K562 (cell line): ENCODE measurements around the gene RNF181. TPM values are rescaled to one million over a fixed set of nuclear protein-coding genes. Genes with fewer than 3 reads are reported as not detected.

Source experiments
- C11orf30 ChIP-seq: fragments of 450-650 bp; IDR thresholded peaks from 2 replicates; pipeline ENCODE4 v1.6.1; 2016; ENCODE audit warnings: low read depth, mild to moderate bottlenecking
- CC2D1A ChIP-seq: fragments of 450-650 bp; IDR thresholded peaks from 2 replicates; pipeline ENCODE4 v1.6.1; 2017; ENCODE audit warnings: mild to moderate bottlenecking
- EHMT2 ChIP-seq: fragments of 450-650 bp; IDR thresholded peaks from 2 replicates; pipeline ENCODE4 v1.6.1; 2018; ENCODE audit warnings: antibody characterized with exemption
- GABPB1 ChIP-seq: sonication (generic); formaldehyde crosslinking; IDR thresholded peaks from 2 replicates; pipeline ENCODE4 v1.8.0; 2022; ENCODE audit warnings: mild to moderate bottlenecking, missing genetic modification reagents
- GTF2F1 ChIP-seq: IDR thresholded peaks from 2 replicates; pipeline ENCODE4 v1.6.1; 2011; ENCODE audit warnings: low read depth, low read length, improper control_type of control experiment
- RAD21 ChIP-seq, 2 experiments: fragments of 250-450 bp in 1 of 2; fragments of 450-650 bp in 1 of 2; sonication (Bioruptor Pico) in 1 of 2; formaldehyde crosslinking in 1 of 2; IDR thresholded peaks in 1 of 2; conservative IDR thresholded peaks in 1 of 2; 2 replicates each; pipeline versions ENCODE4 v1.4.0 to v1.8.0; 2020 to 2022; ENCODE audit warnings: mild to moderate bottlenecking in 2 of 2, moderate library complexity in 1 of 2
- SMARCC2 ChIP-seq: fragments of 450-650 bp; IDR thresholded peaks from 2 replicates; pipeline ENCODE4 v1.6.1; 2017; ENCODE audit warnings: antibody characterized with exemption, moderate library complexity, mild to moderate bottlenecking, low read depth
- ZNF140 ChIP-seq: fragments of 250-450 bp; sonication (Bioruptor Pico); IDR thresholded peaks from 2 replicates; pipeline ENCODE4 v1.8.0; 2021; ENCODE audit warnings: moderate library complexity, mild to moderate bottlenecking, inconsistent platforms
- polyA plus RNA-seq, 8 experiments: library from polyadenylated mRNA; depleted of rRNA in 4 of 8; stranded (reverse) in 5 of 8; unstranded in 3 of 8; fragments of >200 nt; fragmentation: Nextera tagmentation in 2 of 8; fragmentation: Illumina TruSeq in 1 of 8; extraction: Ambion mirVana in 2 of 8; extraction: Trizol in 1 of 8; gene quantifications; 2 replicates each; pipeline versions ENCODE4 v1.2.1 to v1.2.3, GENCODE V29; 2011 to 2014; ENCODE audit warnings: inconsistent platforms in 1 of 8, missing spikeins in 1 of 8
- total RNA-seq, 7 experiments: library from RNA; depleted of rRNA in 6 of 7; stranded (reverse); fragments of >200 nt in 6 of 7; fragmentation: Illumina TruSeq in 2 of 7; extraction: Trizol in 2 of 7; gene quantifications; 2 replicates each; pipeline versions ENCODE4 v1.2.1 to v1.2.3, GENCODE V29; 2011 to 2021; ENCODE audit warnings: low replicate concordance in 1 of 7
- TF ChIP-seq, protein P1 (sequence below), 2 experiments: fragments of 450-650 bp in 1 of 2; sonication (generic) in 1 of 2; formaldehyde crosslinking in 1 of 2; IDR thresholded peaks; 2 replicates each; pipeline versions ENCODE4 v1.7.1 to v1.9.0; 2016 to 2022; ENCODE audit warnings: inconsistent platforms in 1 of 2, mild to moderate bottlenecking in 1 of 2, missing genetic modification reagents in 1 of 2
- TF ChIP-seq, protein P2 (sequence below): conservative IDR thresholded peaks from 2 replicates; pipeline ENCODE4 v1.6.1; 2011; ENCODE audit warnings: low read depth, mild to moderate bottlenecking, low read length; ENCODE audit not compliant: control insufficient read depth
- TF ChIP-seq, protein P3 (sequence below), 2 experiments: fragments of 450-650 bp; IDR thresholded peaks; 2 replicates each; pipeline ENCODE4 v1.6.1; 2018; ENCODE audit warnings: mild to moderate bottlenecking in 2 of 2, low read depth in 1 of 2; ENCODE audit not compliant: partially characterized antibody in 2 of 2

Gene RNF181
- total and polyA plus RNA-seq, 9 of the 15 experiments (the other 6 are each of a cell fraction or from before 2014, with no cell fraction given) = 139 to 492 (median 253) TPM

DNA sequence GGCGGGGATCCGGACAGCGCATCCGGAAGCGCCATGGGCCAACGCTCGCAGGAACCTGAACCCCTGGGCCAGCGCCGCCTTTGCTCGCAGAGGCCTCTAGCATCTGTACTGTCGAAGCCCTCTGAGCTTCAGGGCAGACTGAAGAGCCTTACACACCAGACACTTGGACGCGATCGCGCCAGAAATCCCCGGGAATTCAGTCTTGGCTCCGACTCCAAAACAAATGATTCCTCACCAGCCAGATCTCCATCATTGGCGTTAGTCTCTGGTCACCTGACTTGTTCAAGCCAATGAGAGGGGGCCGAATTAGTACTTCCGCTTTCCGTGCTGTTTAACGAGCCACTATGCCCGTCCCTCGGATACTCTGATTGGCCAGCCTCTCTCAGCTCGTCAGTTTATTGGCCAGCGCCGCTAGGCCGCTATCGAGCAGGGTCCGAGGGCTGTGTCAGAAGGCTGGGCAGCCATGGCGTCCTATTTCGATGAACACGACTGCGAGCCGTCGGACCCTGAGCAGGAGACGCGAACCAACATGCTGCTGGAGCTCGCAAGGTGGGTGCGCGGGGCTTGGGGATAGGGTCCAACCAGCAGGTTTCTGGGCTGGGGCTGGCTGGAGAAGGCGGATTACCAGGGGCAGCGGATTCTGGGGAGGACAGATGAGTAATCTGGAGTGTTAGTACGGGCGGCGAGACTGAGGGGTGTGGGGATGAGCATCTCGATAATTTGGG, at the start of gene RNF181 (continued):
- TF ChIP-seq, protein P1, sequence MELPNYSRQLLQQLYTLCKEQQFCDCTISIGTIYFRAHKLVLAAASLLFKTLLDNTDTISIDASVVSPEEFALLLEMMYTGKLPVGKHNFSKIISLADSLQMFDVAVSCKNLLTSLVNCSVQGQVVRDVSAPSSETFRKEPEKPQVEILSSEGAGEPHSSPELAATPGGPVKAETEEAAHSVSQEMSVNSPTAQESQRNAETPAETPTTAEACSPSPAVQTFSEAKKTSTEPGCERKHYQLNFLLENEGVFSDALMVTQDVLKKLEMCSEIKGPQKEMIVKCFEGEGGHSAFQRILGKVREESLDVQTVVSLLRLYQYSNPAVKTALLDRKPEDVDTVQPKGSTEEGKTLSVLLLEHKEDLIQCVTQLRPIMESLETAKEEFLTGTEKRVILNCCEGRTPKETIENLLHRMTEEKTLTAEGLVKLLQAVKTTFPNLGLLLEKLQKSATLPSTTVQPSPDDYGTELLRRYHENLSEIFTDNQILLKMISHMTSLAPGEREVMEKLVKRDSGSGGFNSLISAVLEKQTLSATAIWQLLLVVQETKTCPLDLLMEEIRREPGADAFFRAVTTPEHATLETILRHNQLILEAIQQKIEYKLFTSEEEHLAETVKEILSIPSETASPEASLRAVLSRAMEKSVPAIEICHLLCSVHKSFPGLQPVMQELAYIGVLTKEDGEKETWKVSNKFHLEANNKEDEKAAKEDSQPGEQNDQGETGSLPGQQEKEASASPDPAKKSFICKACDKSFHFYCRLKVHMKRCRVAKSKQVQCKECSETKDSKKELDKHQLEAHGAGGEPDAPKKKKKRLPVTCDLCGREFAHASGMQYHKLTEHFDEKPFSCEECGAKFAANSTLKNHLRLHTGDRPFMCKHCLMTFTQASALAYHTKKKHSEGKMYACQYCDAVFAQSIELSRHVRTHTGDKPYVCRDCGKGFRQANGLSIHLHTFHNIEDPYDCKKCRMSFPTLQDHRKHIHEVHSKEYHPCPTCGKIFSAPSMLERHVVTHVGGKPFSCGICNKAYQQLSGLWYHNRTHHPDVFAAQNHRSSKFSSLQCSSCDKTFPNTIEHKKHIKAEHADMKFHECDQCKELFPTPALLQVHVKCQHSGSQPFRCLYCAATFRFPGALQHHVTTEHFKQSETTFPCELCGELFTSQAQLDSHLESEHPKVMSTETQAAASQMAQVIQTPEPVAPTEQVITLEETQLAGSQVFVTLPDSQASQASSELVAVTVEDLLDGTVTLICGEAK (IDR thresholded peaks at IDR 0.05) = peak; percentile 31; the same call in 1 of the 2 replicates
- TF ChIP-seq, protein P1 (CRISPR knock-in tag; IDR thresholded peaks at IDR 0.05) = no peak
- TF ChIP-seq EHMT2 = 0 out of 2 replicates have a peak, but pooled peaks have one; percentile 18
- peak; percentile 69; the same call in 1 of the 2 replicates for TF ChIP-seq GTF2F1
- TF ChIP-seq ZNF140 (CRISPR knock-in tag) = no peak
- TF ChIP-seq GABPB1 = peak; percentile 52
- peak; percentile 49; the same call in 1 of the 2 replicates for TF ChIP-seq CC2D1A
- TF ChIP-seq SMARCC2 = no peak
- TF ChIP-seq RAD21 (CRISPR knock-in tag; conservative IDR thresholded peaks at IDR 0.05 in 1 of 2, IDR thresholded peaks at IDR 0.05 in 1 of 2) = no peak
- TF ChIP-seq, protein P2, sequence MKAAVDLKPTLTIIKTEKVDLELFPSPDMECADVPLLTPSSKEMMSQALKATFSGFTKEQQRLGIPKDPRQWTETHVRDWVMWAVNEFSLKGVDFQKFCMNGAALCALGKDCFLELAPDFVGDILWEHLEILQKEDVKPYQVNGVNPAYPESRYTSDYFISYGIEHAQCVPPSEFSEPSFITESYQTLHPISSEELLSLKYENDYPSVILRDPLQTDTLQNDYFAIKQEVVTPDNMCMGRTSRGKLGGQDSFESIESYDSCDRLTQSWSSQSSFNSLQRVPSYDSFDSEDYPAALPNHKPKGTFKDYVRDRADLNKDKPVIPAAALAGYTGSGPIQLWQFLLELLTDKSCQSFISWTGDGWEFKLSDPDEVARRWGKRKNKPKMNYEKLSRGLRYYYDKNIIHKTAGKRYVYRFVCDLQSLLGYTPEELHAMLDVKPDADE = peak; percentile 62; the same call in 1 of the 2 replicates
- TF ChIP-seq, protein P3, sequence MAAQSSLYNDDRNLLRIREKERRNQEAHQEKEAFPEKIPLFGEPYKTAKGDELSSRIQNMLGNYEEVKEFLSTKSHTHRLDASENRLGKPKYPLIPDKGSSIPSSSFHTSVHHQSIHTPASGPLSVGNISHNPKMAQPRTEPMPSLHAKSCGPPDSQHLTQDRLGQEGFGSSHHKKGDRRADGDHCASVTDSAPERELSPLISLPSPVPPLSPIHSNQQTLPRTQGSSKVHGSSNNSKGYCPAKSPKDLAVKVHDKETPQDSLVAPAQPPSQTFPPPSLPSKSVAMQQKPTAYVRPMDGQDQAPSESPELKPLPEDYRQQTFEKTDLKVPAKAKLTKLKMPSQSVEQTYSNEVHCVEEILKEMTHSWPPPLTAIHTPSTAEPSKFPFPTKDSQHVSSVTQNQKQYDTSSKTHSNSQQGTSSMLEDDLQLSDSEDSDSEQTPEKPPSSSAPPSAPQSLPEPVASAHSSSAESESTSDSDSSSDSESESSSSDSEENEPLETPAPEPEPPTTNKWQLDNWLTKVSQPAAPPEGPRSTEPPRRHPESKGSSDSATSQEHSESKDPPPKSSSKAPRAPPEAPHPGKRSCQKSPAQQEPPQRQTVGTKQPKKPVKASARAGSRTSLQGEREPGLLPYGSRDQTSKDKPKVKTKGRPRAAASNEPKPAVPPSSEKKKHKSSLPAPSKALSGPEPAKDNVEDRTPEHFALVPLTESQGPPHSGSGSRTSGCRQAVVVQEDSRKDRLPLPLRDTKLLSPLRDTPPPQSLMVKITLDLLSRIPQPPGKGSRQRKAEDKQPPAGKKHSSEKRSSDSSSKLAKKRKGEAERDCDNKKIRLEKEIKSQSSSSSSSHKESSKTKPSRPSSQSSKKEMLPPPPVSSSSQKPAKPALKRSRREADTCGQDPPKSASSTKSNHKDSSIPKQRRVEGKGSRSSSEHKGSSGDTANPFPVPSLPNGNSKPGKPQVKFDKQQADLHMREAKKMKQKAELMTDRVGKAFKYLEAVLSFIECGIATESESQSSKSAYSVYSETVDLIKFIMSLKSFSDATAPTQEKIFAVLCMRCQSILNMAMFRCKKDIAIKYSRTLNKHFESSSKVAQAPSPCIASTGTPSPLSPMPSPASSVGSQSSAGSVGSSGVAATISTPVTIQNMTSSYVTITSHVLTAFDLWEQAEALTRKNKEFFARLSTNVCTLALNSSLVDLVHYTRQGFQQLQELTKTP (IDR thresholded peaks at IDR 0.05; ENCODE audit: low read depth in 1 of 2, partially characterized antibody in 2 of 2) = peak in 1 of 2 experiments; percentile 23
- TF ChIP-seq C11orf30 = peak; percentile 90
